HepG2 (cell line): ENCODE measurements around the gene NOVA2. TPM values are rescaled to one million over a fixed set of nuclear protein-coding genes. Genes with fewer than 3 reads are reported as not detected.

Experiments used
- ATF7-NPFF ChIP-seq: sonication (generic); formaldehyde crosslinking; IDR thresholded peaks from 2 replicates; pipeline ENCODE4 v1.8.1; 2023; ENCODE audit warnings: mild to moderate bottlenecking, low read depth, missing genetic modification reagents, moderate library complexity
- CHD2 ChIP-seq: IDR thresholded peaks from 2 replicates; pipeline ENCODE4 v1.6.1; 2011; ENCODE audit warnings: low read depth, low read length, improper control_type of control experiment
- TRIM24 ChIP-seq: sonication (generic); formaldehyde crosslinking; IDR thresholded peaks from 2 replicates; pipeline ENCODE4 v1.8.0; 2022; ENCODE audit warnings: mild to moderate bottlenecking, missing genetic modification reagents
- ZEB1 ChIP-seq: IDR thresholded peaks from 2 replicates; pipeline ENCODE4 v1.6.1; 2012; ENCODE audit warnings: mild to moderate bottlenecking, low read depth, inconsistent platforms; ENCODE audit not compliant: insufficient replicate concordance
- ZFY ChIP-seq: sonication (generic); formaldehyde crosslinking; IDR thresholded peaks from 2 replicates; pipeline ENCODE4 v1.4.0; 2020; ENCODE audit warnings: missing genetic modification reagents
- ZMAT3 ChIP-seq: sonication (generic); formaldehyde crosslinking; conservative IDR thresholded peaks from 2 replicates; pipeline ENCODE4 v1.7.0; 2021; ENCODE audit warnings: missing genetic modification reagents
- ZNF138 ChIP-seq: sonication (generic); formaldehyde crosslinking; IDR thresholded peaks from 2 replicates; pipeline ENCODE4 v1.5.0; 2020; ENCODE audit warnings: mild to moderate bottlenecking, low read depth, missing genetic modification reagents
- ZNF713 ChIP-seq: sonication (generic); formaldehyde crosslinking; IDR thresholded peaks from 2 replicates; pipeline ENCODE4 v1.4.0; 2020; ENCODE audit warnings: mild to moderate bottlenecking, missing genetic modification reagents
- ZNF776 ChIP-seq: sonication (generic); formaldehyde crosslinking; IDR thresholded peaks from 2 replicates; pipeline ENCODE4 v1.4.0; 2020; ENCODE audit warnings: mild to moderate bottlenecking, missing genetic modification reagents
- polyA plus RNA-seq, 8 experiments: library from polyadenylated mRNA; depleted of rRNA in 3 of 8; stranded (reverse) in 7 of 8; unstranded in 1 of 8; fragments of >200 nt; fragmentation: Illumina TruSeq in 4 of 8; extraction: Trizol in 4 of 8; gene quantifications; 2 replicates each; pipeline versions ENCODE4 v1.2.1 to v1.2.3, GENCODE V29; 2011 to 2016; ENCODE audit warnings: low read depth in 4 of 8, missing spikeins in 1 of 8, mixed read lengths in 1 of 8; ENCODE audit not compliant: insufficient read depth in 1 of 8
- total RNA-seq, 5 experiments: library from RNA; depleted of rRNA; stranded (reverse); fragments of >200 nt; fragmentation: Illumina TruSeq; extraction: Trizol; gene quantifications; 2 replicates each; pipeline ENCODE4 v1.2.3, GENCODE V29; 2016; ENCODE audit warnings: low read depth in 1 of 5
- TF ChIP-seq, protein P1 (sequence below): sonication (generic); formaldehyde crosslinking; IDR thresholded peaks from 2 replicates; pipeline ENCODE4 v1.4.0; 2020; ENCODE audit warnings: missing genetic modification reagents, borderline replicate concordance
- TF ChIP-seq, protein P2 (sequence below): sonication (generic); formaldehyde crosslinking; IDR thresholded peaks from 2 replicates; pipeline ENCODE4 v1.8.1; 2022; ENCODE audit warnings: low read depth, mild to moderate bottlenecking, missing genetic modification reagents
- TF ChIP-seq, protein P3 (sequence below): sonication (generic); formaldehyde crosslinking; IDR thresholded peaks from 2 replicates; pipeline ENCODE4 v1.9.0; 2021; ENCODE audit warnings: missing genetic modification reagents, borderline replicate concordance
- TF ChIP-seq, protein P4 (sequence below): sonication (generic); formaldehyde crosslinking; IDR thresholded peaks from 2 replicates; pipeline ENCODE4 v1.8.1; 2023; ENCODE audit warnings: mild to moderate bottlenecking, inconsistent platforms, moderate library complexity, missing genetic modification reagents, borderline replicate concordance
- TF ChIP-seq, protein P5 (sequence below): sonication (generic); formaldehyde crosslinking; IDR thresholded peaks from 2 replicates; pipeline ENCODE4 v1.4.0; 2020; ENCODE audit warnings: missing genetic modification reagents, borderline replicate concordance

NOVA2 gene
- total and polyA plus RNA-seq, 2 of the 13 experiments (the other 11 are each of a cell fraction or from before 2014, with no cell fraction given), result not detected

DNA sequence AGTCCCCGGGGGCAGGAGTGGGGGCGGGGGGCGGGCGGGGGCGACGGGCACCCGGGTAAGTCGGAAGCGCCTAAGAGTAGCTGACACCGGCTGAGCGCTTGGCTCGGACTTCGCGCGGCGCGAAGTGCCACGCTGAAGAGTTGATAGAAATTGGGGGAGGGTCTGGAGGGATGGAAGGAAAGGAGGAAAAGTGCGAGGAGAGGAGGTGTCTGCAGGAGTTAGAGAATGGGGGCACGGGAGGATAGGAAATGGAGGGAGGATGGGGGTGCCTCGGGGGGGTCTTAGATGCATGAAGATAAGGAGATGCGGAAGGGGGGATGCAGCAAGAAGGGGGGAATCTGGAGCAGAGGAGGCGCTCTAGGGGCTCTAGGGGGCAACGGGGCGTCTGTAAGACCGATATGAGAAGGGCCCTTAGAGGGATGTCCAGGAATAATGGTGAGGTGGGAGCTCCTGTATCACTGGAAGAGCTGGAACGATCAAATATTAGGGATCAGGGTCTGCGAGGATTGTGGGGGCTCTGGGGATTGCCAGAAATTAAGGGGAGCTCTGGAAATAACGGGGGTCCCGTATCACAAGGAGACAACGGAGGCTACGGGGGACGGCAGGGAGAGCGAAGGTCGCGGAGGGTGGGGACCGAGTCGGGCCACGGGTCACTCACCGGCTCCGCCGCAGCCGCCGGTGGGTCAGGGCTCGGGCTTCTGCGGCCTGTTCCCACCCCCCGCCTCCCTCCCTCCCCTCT lies 71.6 kb downstream of the NOVA2 start, which contains the start of gene MYPOP (continued):
- TF ChIP-seq, protein P1, sequence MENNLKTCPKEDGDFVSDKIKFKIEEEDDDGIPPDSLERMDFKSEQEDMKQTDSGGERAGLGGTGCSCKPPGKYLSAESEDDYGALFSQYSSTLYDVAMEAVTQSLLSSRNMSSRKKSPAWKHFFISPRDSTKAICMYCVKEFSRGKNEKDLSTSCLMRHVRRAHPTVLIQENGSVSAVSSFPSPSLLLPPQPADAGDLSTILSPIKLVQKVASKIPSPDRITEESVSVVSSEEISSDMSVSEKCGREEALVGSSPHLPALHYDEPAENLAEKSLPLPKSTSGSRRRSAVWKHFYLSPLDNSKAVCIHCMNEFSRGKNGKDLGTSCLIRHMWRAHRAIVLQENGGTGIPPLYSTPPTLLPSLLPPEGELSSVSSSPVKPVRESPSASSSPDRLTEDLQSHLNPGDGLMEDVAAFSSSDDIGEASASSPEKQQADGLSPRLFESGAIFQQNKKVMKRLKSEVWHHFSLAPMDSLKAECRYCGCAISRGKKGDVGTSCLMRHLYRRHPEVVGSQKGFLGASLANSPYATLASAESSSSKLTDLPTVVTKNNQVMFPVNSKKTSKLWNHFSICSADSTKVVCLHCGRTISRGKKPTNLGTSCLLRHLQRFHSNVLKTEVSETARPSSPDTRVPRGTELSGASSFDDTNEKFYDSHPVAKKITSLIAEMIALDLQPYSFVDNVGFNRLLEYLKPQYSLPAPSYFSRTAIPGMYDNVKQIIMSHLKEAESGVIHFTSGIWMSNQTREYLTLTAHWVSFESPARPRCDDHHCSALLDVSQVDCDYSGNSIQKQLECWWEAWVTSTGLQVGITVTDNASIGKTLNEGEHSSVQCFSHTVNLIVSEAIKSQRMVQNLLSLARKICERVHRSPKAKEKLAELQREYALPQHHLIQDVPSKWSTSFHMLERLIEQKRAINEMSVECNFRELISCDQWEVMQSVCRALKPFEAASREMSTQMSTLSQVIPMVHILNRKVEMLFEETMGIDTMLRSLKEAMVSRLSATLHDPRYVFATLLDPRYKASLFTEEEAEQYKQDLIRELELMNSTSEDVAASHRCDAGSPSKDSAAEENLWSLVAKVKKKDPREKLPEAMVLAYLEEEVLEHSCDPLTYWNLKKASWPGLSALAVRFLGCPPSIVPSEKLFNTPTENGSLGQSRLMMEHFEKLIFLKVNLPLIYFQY (CRISPR knock-in tag), result no peak
- no peak for TF ChIP-seq ZMAT3 (CRISPR knock-in tag)
- TF ChIP-seq ATF7-NPFF (CRISPR knock-in tag), result 0 out of 2 replicates have a peak, but pooled peaks have one; percentile 21
- TF ChIP-seq ZNF776 (CRISPR knock-in tag), result 0 out of 2 replicates have a peak, but pooled peaks have one; percentile 21
- TF ChIP-seq, protein P2, sequence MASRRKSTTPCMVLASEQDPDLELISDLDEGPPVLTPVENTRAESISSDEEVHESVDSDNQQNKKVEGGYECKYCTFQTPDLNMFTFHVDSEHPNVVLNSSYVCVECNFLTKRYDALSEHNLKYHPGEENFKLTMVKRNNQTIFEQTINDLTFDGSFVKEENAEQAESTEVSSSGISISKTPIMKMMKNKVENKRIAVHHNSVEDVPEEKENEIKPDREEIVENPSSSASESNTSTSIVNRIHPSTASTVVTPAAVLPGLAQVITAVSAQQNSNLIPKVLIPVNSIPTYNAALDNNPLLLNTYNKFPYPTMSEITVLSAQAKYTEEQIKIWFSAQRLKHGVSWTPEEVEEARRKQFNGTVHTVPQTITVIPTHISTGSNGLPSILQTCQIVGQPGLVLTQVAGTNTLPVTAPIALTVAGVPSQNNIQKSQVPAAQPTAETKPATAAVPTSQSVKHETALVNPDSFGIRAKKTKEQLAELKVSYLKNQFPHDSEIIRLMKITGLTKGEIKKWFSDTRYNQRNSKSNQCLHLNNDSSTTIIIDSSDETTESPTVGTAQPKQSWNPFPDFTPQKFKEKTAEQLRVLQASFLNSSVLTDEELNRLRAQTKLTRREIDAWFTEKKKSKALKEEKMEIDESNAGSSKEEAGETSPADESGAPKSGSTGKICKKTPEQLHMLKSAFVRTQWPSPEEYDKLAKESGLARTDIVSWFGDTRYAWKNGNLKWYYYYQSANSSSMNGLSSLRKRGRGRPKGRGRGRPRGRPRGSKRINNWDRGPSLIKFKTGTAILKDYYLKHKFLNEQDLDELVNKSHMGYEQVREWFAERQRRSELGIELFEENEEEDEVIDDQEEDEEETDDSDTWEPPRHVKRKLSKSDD, result no peak
- TF ChIP-seq ZNF138 (CRISPR knock-in tag), result no peak
- TF ChIP-seq, protein P3, sequence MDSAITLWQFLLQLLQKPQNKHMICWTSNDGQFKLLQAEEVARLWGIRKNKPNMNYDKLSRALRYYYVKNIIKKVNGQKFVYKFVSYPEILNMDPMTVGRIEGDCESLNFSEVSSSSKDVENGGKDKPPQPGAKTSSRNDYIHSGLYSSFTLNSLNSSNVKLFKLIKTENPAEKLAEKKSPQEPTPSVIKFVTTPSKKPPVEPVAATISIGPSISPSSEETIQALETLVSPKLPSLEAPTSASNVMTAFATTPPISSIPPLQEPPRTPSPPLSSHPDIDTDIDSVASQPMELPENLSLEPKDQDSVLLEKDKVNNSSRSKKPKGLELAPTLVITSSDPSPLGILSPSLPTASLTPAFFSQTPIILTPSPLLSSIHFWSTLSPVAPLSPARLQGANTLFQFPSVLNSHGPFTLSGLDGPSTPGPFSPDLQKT (CRISPR knock-in tag), result no peak
- TF ChIP-seq, protein P4, sequence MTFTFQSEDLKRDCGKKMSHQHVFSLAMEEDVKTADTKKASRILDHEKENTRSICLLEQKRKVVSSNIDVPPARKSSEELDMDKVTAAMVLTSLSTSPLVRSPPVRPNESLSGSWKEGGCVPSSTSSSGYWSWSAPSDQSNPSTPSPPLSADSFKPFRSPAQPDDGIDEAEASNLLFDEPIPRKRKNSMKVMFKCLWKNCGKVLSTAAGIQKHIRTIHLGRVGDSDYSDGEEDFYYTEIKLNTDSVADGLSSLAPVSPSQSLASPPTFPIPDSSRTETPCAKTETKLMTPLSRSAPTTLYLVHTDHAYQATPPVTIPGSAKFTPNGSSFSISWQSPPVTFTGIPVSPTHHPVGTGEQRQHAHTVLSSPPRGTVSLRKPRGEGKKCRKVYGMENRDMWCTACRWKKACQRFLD (CRISPR knock-in tag), result no peak
- TF ChIP-seq ZFY (CRISPR knock-in tag), result peak; percentile 68
- TF ChIP-seq, protein P5, sequence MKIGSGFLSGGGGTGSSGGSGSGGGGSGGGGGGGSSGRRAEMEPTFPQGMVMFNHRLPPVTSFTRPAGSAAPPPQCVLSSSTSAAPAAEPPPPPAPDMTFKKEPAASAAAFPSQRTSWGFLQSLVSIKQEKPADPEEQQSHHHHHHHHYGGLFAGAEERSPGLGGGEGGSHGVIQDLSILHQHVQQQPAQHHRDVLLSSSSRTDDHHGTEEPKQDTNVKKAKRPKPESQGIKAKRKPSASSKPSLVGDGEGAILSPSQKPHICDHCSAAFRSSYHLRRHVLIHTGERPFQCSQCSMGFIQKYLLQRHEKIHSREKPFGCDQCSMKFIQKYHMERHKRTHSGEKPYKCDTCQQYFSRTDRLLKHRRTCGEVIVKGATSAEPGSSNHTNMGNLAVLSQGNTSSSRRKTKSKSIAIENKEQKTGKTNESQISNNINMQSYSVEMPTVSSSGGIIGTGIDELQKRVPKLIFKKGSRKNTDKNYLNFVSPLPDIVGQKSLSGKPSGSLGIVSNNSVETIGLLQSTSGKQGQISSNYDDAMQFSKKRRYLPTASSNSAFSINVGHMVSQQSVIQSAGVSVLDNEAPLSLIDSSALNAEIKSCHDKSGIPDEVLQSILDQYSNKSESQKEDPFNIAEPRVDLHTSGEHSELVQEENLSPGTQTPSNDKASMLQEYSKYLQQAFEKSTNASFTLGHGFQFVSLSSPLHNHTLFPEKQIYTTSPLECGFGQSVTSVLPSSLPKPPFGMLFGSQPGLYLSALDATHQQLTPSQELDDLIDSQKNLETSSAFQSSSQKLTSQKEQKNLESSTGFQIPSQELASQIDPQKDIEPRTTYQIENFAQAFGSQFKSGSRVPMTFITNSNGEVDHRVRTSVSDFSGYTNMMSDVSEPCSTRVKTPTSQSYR (CRISPR knock-in tag), result 0 out of 2 replicates have a peak, but pooled peaks have one; percentile 13
- TF ChIP-seq ZNF713, result no peak
- TF ChIP-seq ZEB1, result no peak
- no peak for TF ChIP-seq CHD2
- TF ChIP-seq TRIM24, result no peak
